ENCODE results near the gene NGB.

GRCh38 chr14:77319422-77319821 lies 48.4 kb upstream of the NGB start:
- no peak for TF ChIP-seq CTCF (conservative IDR thresholded peaks at IDR 0.05)
- no peak for TF ChIP-seq ZFX (IDR thresholded peaks at IDR 0.05)
